NCI-H748 (cell line): ENCODE data around the gene C12orf75.
"Not testable (repeated sequence)": the region's sequence is repeated elsewhere in the genome, so short reads cannot be mapped to it uniquely, and the experiment has no call there.

ENCODE experiments used
- DNase-seq: peaks from one replicate; lab custom pipeline; 2025; ENCODE audit not compliant: unreplicated experiment; lab: John Stamatoyannopoulos, UW

The C12orf75 gene

DNA sequence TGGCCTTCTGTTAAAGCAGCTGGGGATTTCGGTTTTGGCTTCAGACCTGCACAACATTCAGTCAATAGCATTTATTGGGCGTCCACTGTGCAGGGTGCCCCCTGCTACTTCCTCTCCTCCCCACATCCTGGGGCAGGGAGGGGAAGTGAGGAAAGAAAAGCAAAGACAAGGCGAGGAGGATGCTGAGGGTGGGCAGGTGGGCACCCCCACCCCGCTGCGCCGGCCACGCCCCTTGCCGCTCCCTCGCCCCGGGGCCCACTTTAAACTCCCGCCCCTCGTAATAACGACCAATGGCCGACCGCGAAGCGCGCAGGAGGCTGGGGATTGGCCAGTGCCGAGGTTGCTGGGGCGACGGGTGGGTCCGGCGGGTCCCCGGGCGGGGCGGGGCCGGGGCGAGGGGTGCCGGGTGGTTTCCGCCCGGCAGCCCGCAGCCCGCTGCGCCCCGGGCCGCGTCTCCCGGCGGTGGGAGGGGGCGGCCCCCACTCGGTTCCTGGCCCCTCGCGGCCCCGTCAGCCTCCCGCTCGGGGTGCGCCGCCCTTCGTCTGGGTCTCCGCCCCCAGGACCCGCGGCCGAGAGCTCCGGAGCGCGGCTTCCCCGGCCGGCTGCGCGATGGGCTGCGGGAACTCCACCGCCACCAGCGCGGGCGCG is at the start of gene C12orf75:
Gene C12orf75 (plus strand): TSS at position 409 of the 648 bp plus-strand sequence. CDS start 201 bp downstream, at position 610.
- peak; percentile 93 for DNase-seq

DNA sequence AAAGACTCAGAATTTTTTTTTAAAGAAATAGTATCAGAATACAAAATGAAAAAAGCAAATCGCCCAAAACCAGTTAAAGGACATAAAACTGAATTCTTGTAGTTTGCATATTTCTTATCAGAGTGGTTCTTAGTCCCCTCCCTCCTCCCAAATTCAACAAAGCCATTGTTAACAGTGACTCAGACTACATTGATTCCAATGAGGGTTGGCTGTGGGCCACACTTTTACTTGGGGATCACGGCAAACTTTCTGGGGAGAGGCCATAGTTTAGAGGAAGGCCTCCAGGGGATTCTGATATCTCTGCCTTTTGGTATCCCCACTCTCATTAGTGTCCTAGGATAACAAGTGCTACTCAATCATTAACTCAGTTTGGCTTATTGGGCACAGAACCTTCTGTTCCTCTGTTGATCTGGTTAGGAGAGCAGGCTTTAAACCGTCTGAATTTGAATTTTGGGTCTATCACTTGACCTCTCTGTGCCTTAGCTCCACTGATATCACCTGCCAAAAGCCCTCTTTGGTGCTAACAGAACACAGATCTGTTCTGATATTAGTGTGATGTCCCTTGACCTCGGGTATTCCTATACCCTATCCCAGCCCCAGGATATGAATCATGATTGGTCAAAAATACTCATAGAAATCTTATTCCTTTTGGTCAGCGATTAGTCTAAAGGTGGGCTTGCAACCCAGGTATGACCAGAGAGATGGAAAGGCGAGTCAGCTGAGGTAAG is 49.4 kb upstream of the C12orf75 start:
- DNase-seq = no peak

DNA sequence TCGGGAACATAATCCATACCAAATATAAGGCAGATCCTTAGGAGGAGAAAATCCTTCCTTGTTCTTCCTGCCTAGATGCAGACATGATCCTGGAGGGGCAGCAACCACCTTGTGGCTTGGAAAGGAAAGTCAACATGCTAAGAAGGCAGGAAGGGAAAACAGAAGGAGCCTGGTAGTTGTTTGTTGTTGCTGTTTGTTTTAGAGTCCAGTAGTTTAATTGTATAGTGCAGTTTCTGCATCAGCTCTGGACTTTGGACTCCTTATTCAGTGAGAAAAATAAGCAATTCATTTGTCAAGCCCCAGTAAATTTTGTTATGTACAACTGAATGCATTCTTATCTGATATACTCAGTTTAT is 48.8 kb upstream of the C12orf75 start:
- DNase-seq = no peak

DNA sequence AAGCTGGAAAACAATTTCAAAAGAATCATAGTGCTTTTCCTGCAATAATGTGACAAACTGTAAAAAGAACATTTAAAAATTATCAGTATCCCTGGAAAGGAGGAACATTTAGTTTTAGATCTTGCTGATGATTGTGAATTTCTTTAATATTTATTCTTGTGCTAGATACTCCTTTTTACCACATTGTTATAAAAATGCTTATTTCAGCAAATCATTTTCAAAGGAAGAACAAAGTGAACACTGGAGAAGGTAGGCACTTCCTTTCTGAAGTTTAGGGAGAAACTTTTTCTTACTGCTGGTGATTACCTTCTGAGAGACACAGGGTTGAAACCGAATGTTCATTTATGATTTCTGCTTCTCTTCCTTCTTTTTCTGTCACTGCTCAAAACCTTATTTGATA is 45.1 kb upstream of the C12orf75 start:
- no peak for DNase-seq

DNA sequence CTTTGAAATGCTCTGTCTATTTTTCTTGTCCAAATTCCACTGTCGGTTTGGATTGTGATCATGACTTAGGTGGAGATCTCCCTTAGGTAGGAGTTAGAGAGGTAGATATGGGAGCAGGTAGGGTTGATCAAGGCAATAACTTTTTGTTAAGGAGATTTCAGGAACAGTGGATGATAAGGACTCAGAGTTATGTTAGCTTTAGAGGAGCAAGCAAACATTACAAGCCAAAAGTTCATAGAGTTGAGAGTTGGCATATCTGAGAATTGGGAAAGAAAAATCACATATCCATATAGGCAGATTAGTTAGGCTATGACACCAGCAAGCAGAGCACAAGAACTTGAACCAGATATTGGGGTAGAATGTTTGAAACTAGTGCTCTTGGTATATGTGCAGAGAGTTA is 43.1 kb upstream of the C12orf75 start:
- DNase-seq = no peak

DNA sequence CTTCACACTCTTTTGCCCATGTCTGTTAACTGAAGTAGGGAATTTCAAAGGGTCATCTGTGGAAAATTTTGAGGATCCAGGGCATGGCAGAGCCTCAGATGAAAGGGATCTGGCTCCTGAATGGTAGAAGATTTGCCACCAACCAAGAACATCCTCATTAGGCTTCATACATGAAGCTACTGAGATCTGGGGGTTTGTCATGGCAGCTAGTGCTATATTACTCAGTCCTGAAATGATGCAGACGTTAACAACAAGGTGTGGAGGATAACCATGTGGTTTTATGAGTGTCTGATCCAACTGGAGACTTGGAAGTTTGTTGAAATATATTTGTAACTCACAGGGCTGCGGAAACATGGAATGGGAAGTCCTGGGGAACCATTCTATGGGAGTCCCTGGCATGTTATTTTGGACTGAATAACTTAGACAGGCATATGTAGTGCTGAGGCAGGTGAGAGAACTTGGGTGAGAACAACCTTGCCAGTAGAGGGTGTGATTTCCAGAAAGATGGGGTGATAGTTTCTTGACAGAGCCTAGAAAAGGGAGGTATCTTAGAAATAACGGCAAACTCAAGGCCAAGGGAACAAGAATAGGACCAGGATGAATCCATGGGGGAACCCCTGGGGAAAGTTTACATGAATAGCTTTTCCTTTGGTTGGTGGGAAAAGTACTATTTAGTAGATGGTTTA is 42.0 kb upstream of the C12orf75 start:
- no peak for DNase-seq

DNA sequence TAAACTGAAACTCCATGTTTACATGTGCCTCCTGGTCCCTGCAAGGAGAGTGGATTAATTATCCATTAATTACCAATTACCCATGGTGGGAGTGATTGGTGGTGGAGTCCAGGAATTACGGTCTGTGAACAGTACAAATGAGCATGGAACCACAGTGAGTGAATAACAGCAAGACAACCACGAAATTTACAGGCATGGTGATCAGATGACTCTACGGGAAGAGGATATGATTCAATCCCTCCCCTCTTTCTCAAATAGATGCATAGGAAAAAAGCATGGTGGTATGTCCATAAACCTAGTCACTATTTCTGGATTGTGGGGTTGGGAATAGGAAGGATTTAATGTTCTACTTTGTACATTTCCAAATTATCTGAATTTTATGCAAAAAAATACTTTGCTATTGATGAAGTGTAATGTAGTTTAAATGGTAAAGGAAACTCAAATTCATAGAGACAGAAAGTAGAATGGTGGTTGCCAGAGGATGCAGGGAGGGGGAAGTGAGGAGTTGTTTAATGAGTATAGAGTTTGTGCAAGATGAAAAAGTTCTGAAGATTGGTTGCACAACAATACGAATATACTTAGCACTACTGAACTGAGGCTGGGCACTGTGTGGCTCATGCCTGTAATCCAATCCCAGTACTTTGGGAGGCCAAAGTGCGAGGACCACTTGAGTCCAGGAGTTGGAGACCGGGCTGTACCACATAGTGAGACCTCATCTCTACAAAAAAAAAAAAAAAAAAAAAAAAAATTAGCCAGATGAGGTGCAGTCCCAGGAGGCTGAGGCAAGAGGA is 41.2 kb upstream of the C12orf75 start:
- no peak for DNase-seq

DNA sequence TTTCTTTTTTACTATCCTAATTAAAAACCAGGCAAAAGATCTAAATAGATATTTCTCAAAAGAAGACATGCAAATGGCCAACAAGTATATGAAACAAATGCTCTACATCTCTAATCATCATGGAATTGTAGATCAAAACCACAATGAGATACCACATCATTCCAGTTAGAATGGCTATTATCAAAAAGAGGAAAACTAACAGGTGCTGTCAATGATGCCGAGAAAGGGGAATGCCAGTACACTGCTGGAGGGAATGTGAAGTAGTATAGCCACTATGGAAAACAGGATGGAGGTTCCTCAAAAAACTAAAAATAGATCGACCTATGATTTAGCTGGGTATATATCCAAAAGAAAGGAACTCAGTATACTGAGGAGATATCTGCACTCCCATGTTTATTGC is 39.0 kb upstream of the C12orf75 start:
- no peak for DNase-seq

DNA sequence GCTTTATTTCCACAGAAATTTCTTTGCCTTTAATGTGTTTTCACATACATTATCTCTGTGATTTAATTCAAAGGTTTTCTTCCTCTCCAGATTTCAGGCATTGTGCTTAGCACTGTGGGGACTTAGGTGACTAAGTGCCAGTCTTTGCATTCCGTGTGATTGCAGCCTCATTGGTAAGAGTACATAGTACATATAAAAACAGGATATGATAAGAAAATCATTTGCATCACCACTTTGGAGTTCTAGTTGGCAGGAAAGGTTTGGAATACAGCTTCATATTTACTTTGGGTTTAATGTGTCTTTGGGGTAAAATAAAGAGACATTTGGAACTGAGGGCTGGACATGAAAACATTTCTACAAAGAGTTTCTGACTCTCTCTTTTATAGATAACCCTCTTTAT is 37.8 kb upstream of the C12orf75 start:
- no peak for DNase-seq

DNA sequence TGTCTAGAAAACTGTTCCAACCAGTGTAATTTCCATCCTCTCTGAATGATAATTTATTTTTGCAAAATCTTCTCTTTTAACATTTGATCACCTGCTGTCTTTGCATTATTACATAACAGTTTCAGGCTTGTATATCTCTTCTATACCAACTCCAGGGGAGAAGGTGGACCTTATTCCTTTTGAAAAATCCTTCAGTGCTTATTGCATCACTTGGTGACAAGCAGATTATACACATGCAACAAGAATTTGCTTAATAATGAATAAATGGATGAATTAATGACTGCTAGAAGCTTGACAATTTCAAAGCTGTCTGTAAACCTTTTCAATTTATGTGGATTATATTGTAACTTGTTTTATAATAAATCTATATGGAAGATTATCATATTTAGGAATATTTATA is 37.3 kb upstream of the C12orf75 start:
- no peak for DNase-seq

DNA sequence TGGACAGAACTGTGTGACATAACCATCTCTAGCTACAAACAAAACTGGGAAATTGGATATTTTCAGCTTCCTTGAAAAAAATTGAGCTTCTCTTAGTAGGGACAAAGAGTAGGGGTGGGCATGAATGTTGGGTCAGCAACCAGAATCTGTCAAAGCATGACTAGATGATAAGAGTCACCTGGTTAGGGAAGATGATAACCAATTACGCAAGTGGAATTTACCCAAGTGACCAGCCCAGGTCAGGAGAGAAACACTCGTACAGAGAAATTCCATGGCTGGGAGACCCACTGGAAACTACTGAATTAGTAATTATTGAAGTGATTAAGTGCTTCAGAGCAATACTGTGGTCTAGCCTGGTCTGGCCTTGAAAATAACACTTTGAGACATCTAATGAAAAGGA is 36.3 kb upstream of the C12orf75 start:
- no peak for DNase-seq

DNA sequence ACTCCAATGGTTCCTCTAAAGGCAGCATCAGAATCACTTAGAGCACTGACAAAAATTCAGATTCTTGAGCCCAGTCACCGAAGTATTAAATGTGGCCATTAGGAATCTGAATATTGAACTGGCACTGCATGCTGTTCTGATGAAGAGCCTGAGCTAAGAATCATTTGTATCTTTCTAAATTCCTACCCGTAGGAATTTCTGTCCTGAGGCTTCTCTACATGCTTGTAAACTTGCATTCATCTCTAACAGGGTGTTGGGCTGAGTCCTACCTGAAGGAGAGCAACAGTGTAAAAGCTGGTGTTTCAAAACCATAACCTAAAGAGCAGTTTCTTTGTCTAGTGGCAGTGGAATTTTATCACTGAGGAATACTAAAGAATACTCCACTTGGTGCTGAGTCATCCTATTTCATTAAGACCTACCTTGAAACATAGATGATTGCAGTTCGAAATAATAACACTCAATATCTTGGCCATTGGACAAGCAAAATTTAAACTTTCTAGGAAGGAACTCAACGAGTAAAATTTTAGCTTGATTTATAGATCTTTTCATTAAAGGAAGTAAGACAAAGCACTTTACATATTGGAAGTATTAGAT is 35.5 kb upstream of the C12orf75 start:
- DNase-seq = no peak

DNA sequence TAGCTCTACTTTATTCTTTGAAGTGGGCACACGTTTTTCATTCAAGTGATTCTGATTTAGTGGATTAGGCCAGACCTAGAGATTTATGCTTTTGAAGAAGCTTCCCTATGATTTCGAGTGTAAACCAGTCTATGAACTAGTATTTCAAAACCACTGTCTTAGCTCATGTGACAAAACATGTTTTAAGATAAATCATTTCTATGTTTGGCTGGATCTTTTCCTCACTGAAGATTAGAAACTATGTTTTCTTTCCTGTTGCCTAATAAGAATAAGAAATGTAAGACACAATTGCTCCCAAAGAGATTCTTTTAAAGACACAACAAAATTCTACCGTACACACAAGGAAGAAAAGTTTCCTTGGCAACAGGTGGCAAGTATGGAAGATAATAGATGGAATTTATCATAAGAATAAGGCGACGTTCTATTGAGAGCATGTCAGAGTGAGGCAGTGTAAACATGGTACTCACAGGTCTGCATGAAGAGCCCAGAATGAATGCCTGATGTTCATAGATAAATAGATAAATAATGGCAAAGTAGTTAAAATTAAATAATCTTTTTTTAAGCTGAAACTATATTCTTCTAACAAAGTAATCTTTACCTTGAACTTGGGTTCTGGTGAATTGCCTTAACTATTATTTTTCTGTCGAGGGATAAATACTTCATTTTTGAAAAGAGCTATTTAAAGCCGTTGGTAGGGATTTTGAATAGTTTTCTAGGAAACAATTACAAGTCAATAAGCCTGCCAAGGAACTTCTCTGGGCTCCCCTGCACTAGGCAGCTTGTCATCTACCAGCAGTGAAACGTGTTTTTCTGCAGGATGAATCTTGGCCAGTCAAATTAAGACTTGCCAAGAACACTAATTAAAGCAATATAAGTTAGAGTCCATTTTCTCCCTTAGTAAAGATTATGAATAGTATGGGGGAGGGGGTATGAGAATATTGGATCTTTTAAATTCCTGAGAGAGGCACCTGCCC is 34.1 kb upstream of the C12orf75 start:
- no peak for DNase-seq

DNA sequence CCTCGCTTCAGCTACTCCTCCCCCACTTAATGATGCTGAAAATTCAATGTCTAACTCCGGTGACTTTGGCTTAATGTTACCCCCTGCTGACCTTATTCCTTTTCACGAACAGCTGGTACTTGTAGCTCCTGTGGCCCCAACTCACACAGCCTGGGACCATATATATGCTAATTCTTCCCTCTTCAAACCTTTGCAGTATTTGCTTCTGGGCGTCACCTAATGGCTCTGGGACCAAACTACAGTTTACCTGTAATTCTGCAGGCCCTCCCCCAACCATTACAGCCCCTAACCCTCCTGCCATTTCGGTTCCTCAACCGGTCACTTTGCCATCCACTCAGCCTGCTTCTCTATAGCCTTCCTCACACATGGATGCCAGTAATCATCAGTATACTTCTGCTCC is 29.6 kb upstream of the C12orf75 start:
- DNase-seq = peak; percentile 36

DNA sequence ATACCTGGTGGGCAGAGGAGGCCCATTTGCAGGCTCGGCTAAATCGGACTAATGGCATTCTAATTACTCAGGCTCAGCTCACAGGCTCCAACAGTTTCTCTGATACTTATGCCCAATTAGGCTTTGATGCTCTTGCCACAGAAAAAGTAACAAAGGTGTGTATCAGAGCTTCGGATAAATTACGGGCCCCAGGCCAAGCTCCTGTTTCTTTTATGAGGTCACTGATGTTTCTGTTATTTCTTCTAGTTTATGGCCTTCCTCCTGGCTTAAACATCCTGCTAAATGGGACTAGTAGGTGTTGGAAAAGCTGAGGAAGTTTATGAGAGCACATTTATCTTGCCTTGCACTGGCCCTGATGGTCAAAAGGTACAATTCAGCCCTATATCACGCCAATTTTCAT is 28.8 kb upstream of the C12orf75 start:
- DNase-seq = no peak

DNA sequence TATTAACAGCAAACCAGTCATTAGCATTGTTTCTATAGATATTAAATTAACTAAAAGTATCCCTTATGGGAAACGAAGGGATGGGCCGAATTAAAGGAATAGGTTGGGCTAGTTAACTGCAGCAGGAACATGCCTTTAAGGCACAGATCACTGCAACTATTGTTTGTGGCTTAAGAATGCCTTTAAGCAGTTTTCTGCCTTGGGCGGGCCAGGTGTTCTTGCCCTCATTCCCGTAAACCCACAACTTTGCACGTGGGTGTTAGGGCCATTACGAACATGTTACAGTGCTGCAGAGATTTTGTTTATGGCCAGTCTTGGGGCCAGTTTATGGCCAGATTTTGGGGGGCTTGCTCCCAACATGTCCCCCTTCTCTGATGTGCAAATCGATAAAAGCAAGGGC is 27.5 kb upstream of the C12orf75 start:
- DNase-seq = not testable (repeated sequence)

DNA sequence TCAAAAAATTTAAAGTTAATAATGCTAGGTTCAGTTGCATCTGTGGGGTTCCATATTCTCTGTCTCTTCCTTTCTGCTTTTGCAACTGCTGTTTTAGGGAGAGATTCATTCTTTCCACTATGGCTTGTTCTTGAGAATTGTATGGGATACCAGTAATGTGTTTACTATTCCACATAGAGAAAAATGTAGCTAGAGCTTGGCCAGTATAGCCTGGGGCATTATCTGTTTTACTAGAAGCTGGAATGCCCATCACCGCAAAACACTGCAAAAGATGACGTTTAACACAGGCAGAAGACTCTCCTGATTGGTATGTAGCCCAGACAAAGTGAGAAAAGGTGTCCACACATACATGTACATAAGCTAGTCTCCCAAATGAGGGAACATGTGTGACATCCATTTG is 25.9 kb upstream of the C12orf75 start:
- DNase-seq = not testable (repeated sequence)

DNA sequence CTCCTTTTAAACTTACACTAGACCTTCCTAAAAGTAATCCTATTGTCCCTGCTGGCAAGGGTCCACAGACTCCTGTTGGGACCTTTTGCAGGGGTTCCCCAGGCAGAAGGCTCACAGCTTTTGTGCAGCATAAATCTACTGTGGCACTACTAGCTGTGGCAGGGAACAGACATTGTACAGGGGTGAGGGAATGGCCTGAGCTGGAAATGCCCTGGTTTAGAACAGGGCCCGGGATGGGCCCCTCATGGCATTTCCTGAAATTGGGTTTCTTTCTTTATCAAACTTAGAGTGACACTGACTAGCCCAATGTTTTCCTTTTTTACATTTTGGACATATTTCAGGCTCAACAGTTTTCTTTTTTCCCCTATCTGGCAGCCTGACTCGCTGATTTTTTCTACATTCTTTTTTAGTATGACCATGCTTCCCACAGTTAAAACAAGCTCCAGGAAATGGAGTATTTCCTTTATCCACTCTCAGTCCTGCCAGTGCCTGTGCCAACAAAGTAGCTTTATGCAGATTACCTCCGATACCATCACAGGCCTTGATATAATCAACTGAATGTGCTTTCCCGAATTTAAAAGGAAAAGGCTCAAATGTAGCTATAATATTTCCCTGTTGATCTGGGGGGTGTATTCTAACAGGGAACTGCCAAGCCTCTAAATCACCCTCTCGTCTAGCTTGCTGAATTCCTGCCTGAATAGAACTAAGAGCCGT is 22.7 kb upstream of the C12orf75 start:
- not testable (repeated sequence) for DNase-seq

DNA sequence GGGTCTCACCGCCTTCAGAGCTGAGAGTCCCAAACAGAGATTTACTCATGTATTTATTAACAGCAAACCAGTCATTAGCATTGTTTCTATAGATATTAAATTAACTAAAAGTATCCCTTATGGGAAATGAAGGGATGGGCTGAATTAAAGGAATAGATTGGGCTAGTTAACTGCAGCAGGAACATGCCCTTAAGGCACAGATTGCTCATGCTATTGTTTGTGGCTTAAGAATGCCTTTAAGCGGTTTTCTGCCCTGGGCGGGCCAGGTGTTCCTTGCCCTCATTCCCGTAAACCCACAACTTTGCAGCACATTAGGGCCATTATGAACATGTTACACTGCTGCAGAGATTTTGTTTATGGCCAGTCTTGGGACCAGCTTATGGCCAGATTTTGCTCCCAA is 21.7 kb upstream of the C12orf75 start:
- DNase-seq = not testable (repeated sequence)
